CD4-positive, alpha-beta T cell treated with Interleukin-17A for 4 hours (primary cell): Measurements from ENCODE around the gene MELTF.

ENCODE experiments used
- DNase-seq: peaks from one replicate; pipeline ENCODE4 v3.0.0-alpha.2; 2020; ENCODE audit warnings: mixed read lengths

Gene MELTF

GRCh38 chr3:197026481-197026866 lies 3.1 kb downstream of the MELTF start:
- no peak for DNase-seq

- DNase-seq = no peak
Observed at GRCh38 chr3:197025736-197026480, 3.7 kb downstream of the MELTF start.

- no peak for DNase-seq
Observed at GRCh38 chr3:197024881-197025735, 4.5 kb downstream of the MELTF start.

- no peak for DNase-seq
Observed at GRCh38 chr3:197023998-197024651, 5.5 kb downstream of the MELTF start.

GRCh38 chr3:197023241-197023997 lies 6.2 kb downstream of the MELTF start:
- DNase-seq = no peak

- no peak for DNase-seq
Observed at GRCh38 chr3:197022405-197023231, 7.0 kb downstream of the MELTF start.

GRCh38 chr3:197021729-197022404 lies 7.8 kb downstream of the MELTF start:
- DNase-seq = no peak

- no peak for DNase-seq
Observed at GRCh38 chr3:197021231-197021630, 8.4 kb downstream of the MELTF start.

- no peak for DNase-seq
Observed at GRCh38 chr3:197019535-197019934, 10.1 kb downstream of the MELTF start.

- DNase-seq = no peak
Observed at GRCh38 chr3:197019021-197019420, 10.6 kb downstream of the MELTF start.

- DNase-seq = no peak
Observed at GRCh38 chr3:197017003-197017402, 12.6 kb downstream of the MELTF start.

GRCh38 chr3:197015790-197016736 lies 13.6 kb downstream of the MELTF start:
- DNase-seq = no peak

- no peak for DNase-seq
Observed at GRCh38 chr3:197014942-197015575, 14.6 kb downstream of the MELTF start.

- DNase-seq = no peak
Observed at GRCh38 chr3:197014024-197014423, 15.6 kb downstream of the MELTF start.

- DNase-seq = no peak
Observed at GRCh38 chr3:197012540-197012883, 17.1 kb downstream of the MELTF start.

GRCh38 chr3:197011780-197012539 lies 17.7 kb downstream of the MELTF start:
- DNase-seq = no peak

- DNase-seq = no peak
Observed at GRCh38 chr3:197010556-197011351, 18.9 kb downstream of the MELTF start.

GRCh38 chr3:197009532-197010019 lies 20.0 kb downstream of the MELTF start:
- DNase-seq = no peak
